Psoas muscle (tissue), 8 donors: Measurements from ENCODE around the gene KCNT1. TPM values are rescaled to one million over a fixed set of nuclear protein-coding genes. Genes with fewer than 3 reads are reported as not detected.

Source experiments
- ATAC-seq, 4 donors: fragments of 200-7000 bp; cut with Tn5 transposase; one replicate each; pipeline ENCODE4 v1.9.1; 2020; ENCODE audit warnings: moderate library complexity in 3 of 4, mild to moderate bottlenecking in 2 of 4
- DNase-seq, 2 donors: peaks; one replicate each; pipeline ENCODE4 v3.0.0-alpha.2; 2020
- H3K27ac ChIP-seq: fragments of 200-600 bp; one replicate; pipeline ENCODE4 v1.8.0; 2022
- H3K27me3 ChIP-seq, 3 donors: fragments of 200-600 bp in 1 of 3; one replicate each; pipeline versions ENCODE4 v1.6.1 to v1.8.0; 2013 to 2022; ENCODE audit warnings: low read length in 2 of 3, mild to moderate bottlenecking in 2 of 3, moderate library complexity in 1 of 3; ENCODE audit not compliant: insufficient read depth in 3 of 3
- H3K36me3 ChIP-seq, 2 donors: fragments of 200-600 bp in 1 of 2; one replicate each; pipeline versions ENCODE4 v1.6.1 to v1.8.0; 2013 to 2022; ENCODE audit warnings: low read depth in 1 of 2, mild to moderate bottlenecking in 1 of 2, moderate library complexity in 1 of 2; ENCODE audit not compliant: insufficient read depth in 1 of 2
- H3K4me1 ChIP-seq: fragments of 200-600 bp; one replicate; pipeline ENCODE4 v1.8.0; 2022
- H3K4me3 ChIP-seq: fragments of 200-600 bp; one replicate; pipeline ENCODE4 v1.8.0; 2022; ENCODE audit warnings: mild to moderate bottlenecking
- H3K9me3 ChIP-seq: fragments of 200-600 bp; one replicate; pipeline ENCODE4 v1.8.0; 2022
- WGBS, 3 donors: extraction: QIAGEN DNeasy Blood & Tissue Kit; methylation state at CpG; one replicate each; pipeline versions ENCODE4 v1.1.6 to v1.1.7; 2013; 5-methylcytosine and 5-hydroxymethylcytosine counted together
- intact Hi-C, 2 donors: fragments of 100-400 bp; cut with DNase I; formaldehyde crosslinking; loops; one replicate each; pipeline versions ENCODE4 v1.11.0 to v1.14.2; 2022
- polyA plus RNA-seq, 3 donors: library from polyadenylated mRNA; stranded (reverse); fragments of 200-250 nt; gene quantifications; one replicate each; pipeline ENCODE4 v1.2.3, GENCODE V29; 2013
- total RNA-seq, 4 donors: library from RNA; stranded (reverse); fragmentation: NEBNext Ultra II Directional in 2 of 4; extraction: Animal tissue kit (Norgen Biotek cat#: 25700) in 2 of 4; gene quantifications; one replicate each; pipeline versions ENCODE4 v1.2.1 to v1.2.4, GENCODE V29; 2021 to 2023
- TF ChIP-seq, protein P1 (sequence below): fragments of 200-600 bp; IDR thresholded peaks from one replicate; pipeline ENCODE4 v1.8.0; 2022; ENCODE audit warnings: antibody characterized with exemption
- donor health status: healthy with polysubstance abuse.
- donor health status: DM: no; HTN: no; CAD: no; lungs with moderate emphysema.
- donor health status: Bipolar disorder and iron deficiency.
- donor health status: healthy.
- donor health status: DM: yes; HTN: yes; CAD: no.
- donor health status: DM: no; HTN: no; CAD: no.
- donor health status: DM: no; HTN: no; CAD: no.
- donor health status: DM: yes; HTN: yes; CAD: no.

KCNT1 gene
- total and polyA plus RNA-seq, 7 donors = 1.1 to 15.0 (median 10.3) TPM

DNA sequence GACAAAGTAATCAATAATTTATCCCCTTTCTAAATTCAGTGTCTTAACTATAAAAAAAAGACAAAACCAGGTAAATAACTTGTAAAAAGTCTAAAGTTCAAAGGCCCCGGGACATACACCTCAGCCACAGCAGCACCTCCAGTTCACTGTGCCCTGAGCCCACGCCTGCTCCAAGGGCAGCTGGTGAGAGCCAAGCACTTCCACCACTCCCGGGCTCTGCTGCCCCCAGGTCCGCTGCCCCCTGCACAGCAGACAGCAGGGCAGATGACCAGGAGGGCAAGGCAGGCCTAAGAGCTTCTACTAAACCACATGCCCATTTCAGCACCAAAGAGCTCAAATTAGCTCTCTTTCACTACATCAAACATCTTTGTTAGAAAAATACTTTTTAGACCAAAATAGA lies 113.4 kb downstream of the KCNT1 start:
- TF ChIP-seq, protein P1, sequence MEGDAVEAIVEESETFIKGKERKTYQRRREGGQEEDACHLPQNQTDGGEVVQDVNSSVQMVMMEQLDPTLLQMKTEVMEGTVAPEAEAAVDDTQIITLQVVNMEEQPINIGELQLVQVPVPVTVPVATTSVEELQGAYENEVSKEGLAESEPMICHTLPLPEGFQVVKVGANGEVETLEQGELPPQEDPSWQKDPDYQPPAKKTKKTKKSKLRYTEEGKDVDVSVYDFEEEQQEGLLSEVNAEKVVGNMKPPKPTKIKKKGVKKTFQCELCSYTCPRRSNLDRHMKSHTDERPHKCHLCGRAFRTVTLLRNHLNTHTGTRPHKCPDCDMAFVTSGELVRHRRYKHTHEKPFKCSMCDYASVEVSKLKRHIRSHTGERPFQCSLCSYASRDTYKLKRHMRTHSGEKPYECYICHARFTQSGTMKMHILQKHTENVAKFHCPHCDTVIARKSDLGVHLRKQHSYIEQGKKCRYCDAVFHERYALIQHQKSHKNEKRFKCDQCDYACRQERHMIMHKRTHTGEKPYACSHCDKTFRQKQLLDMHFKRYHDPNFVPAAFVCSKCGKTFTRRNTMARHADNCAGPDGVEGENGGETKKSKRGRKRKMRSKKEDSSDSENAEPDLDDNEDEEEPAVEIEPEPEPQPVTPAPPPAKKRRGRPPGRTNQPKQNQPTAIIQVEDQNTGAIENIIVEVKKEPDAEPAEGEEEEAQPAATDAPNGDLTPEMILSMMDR = no peak

DNA sequence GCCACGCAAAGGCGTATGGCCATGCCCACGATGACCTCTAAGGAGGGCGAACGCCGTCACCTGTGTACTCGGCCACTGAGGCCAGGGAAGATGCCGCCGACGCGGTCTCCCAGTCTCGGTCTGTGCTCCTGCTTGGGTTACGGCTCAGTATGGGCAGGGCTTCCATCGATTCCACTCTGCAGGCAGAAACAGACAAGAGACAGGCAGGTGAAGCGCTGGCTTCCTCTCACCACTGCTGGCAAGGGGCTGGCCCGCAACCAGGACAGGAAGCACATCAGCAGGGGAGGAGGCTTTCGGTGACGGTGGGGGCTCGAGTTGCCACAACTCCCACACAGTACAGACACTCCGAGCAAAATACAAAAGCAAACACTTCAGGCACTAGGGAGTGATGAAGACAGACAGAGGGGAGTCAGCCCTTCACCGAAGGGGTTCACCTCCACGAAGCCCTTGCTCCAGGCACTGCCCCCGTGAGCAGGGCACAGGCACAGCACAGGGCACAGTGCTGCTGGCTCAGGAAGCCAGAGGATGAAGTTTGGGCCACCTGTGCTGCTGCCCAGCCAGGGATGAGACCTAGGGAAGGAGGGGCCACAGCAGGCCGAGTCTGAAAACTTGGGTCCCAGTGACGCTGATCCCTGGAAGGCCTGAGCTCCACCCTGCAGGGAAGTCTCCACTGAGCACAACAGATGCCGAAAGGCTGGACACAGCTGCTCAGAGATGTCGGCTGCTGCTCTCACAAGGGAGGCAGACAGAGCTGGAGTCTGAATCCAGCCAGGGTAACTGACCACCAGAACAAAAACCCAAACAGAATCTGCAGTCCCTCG lies 114.1 kb downstream of the KCNT1 start:
- DNase-seq (no peak), ATAC-seq (no peak)
- intact Hi-C loops = no loop called here

More for the DNA sequence above, 113.4 kb downstream of the KCNT1 start:
- Histone ChIP-seq H3K4me3 (no peak overlapping the region), H3K4me1 (no peaks in the 10 kb centered on the region), H3K27ac (no peak overlapping the region), H3K27me3 (no peaks in the 10 kb centered on the region), H3K9me3 (no peaks in the 10 kb centered on the region), H3K36me3 (peaks cover 9 to 91% of the 10 kb centered on the region in 2 donors)
- intact Hi-C loops = no loop called here
- ATAC-seq = no peak
- 88 to 91% (median 89%) methylated on average over 4 of the region's 4 CpGs for WGBS, 3 donors
- DNase-seq = no peak

DNA sequence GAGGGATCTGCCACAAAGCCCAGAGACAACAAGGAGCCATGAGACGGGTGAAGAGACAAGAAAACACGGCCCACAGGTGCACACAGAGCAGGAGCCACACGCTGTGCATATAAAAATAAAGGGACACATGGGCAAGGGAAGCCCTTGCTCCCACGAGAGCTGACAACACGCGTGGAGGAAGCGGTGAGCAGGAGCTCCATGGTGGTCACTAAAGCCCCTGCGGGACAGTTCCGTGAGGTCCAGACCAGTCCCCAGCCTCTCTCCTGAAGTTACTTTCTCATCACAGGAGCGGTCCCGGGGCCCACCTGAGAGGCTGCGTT lies 114.6 kb downstream of the KCNT1 start:
- DNase-seq (no peak), ATAC-seq (no peak)
- H3K4me1 ChIP-seq = no peaks in the 10 kb centered on the region
- intact Hi-C loops = no loop called here
- TF ChIP-seq, protein P1 = no peak
- no peaks in the 10 kb centered on the region for H3K9me3 ChIP-seq
- no peaks in the 10 kb centered on the region for H3K27me3 ChIP-seq
- no peak overlapping the region for H3K27ac ChIP-seq
- no peak overlapping the region for H3K4me3 ChIP-seq
- 76 to 85% (median 81%) methylated on average over 12 of the region's 12 CpGs for WGBS, 3 donors
- H3K36me3 ChIP-seq = peaks cover 9 to 91% of the 10 kb centered on the region in 2 donors

More for the DNA sequence above, 114.1 kb downstream of the KCNT1 start:
- H3K4me3 ChIP-seq = no peak overlapping the region
- H3K4me1 ChIP-seq = no peaks in the 10 kb centered on the region
- peaks cover 9 to 91% of the 10 kb centered on the region in 2 donors for H3K36me3 ChIP-seq
- TF ChIP-seq, protein P1 = no peak
- H3K27me3 ChIP-seq = no peaks in the 10 kb centered on the region
- no peak overlapping the region for H3K27ac ChIP-seq
- no peaks in the 10 kb centered on the region for H3K9me3 ChIP-seq
- WGBS, 3 donors = 77 to 79% (median 78%) methylated on average over 28 of the region's 28 CpGs

DNA sequence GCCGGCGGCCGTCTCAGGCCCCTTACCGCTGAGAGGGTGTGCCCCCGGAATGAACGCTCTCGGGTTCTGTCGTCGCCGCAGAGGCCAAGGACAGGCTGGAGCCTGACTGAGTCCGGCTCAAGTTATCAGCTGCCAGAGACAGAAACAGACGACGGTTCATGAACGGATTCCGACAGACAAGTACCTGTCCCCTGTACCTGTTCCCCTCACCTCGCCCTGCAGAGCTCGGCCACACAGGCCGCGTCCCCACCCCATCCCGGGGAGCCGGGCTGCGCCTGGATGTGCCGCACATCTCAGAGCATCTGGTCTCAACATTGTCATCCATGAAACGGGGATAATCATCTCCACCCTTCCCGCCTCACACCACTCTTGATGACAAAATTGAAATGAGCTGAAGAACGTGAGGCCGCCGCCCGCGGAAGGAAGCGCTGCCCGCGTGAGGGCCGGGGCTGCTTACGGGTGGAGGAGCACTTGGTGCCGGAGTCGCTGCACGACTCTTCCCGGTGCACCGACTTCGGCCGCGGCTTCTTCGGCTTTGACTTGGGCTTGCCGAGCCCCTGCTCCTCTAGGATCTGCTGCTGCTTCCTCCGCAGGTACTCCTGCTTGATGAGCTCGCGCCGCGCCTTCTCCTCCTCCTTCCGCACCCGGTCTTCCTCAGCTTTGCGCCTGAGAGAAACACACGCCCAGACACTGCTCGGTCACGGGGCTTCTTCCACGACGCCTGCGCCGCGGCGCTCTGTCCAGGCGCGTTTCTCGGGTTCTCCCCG lies 116.1 kb downstream of the KCNT1 start:
- Histone ChIP-seq H3K27ac (no peak overlapping the region), H3K9me3 (no peaks in the 10 kb centered on the region), H3K36me3 (peaks cover 12 to 96% of the 10 kb centered on the region in 2 donors), H3K4me3 (no peak overlapping the region), H3K27me3 (no peaks in the 10 kb centered on the region), H3K4me1 (no peaks in the 10 kb centered on the region)
- TF ChIP-seq, protein P1 = no peak
- no peak for DNase-seq
- no peak for ATAC-seq
- WGBS, 3 donors = 96 to 97% (median 97%) methylated on average over 65 to 66 of the region's 66 CpGs
- intact Hi-C loops = no loop called here
